K562 (cell line): ENCODE results near the gene TRNP1. TPM values are rescaled to one million over a fixed set of nuclear protein-coding genes. Genes with fewer than 3 reads are reported as not detected.
A peak's percentile ranks its signal among the peaks of the same experiment; 100 is the strongest.

Experiments used
- CUX1 ChIP-seq: fragments of 200-800 bp; sonication (Bioruptor generic); IDR thresholded peaks from 2 replicates; pipeline ENCODE4 v1.6.1; 2016; ENCODE audit warnings: missing genetic modification characterization, missing compliant biosample characterization
- FOXM1 ChIP-seq, 2 experiments: fragments of 450-650 bp in 1 of 2; sonication (generic) in 1 of 2; formaldehyde crosslinking in 1 of 2; IDR thresholded peaks; 2 replicates each; pipeline versions ENCODE4 v1.6.1 to v1.9.0; 2017 to 2022; ENCODE audit warnings: low read depth in 2 of 2, mild to moderate bottlenecking in 2 of 2, missing genetic modification reagents in 1 of 2, moderate library complexity in 1 of 2
- GABPA ChIP-seq: fragments of 200-800 bp; sonication (Bioruptor generic); conservative IDR thresholded peaks from 2 replicates; pipeline ENCODE4 v1.6.1; 2016; ENCODE audit warnings: low read depth, missing genetic modification characterization, missing compliant biosample characterization
- HDAC1 ChIP-seq, 2 experiments: fragments of 450-650 bp; IDR thresholded peaks; 2 replicates each; pipeline ENCODE4 v1.6.1; 2016 to 2017; ENCODE audit warnings: inconsistent platforms in 1 of 2, mild to moderate bottlenecking in 1 of 2, moderate library complexity in 1 of 2
- KDM2B ChIP-seq: fragments of 250-450 bp; sonication (Bioruptor Pico); IDR thresholded peaks from 2 replicates; pipeline ENCODE4 v1.8.0; 2021; ENCODE audit warnings: mild to moderate bottlenecking, moderate library complexity
- MAFK ChIP-seq: IDR thresholded peaks from 2 replicates; pipeline ENCODE4 v1.6.1; 2011; ENCODE audit warnings: low read length, improper control_type of control experiment
- MYNN ChIP-seq, 2 experiments: sonication (generic); formaldehyde crosslinking in 1 of 2; IDR thresholded peaks; 2 replicates each; pipeline versions ENCODE4 v1.5.0 to v1.6.1; 2016 to 2020; ENCODE audit warnings: antibody characterized with exemption in 1 of 2, missing genetic modification reagents in 1 of 2
- SIN3A ChIP-seq, 2 experiments: fragments of 150-350 bp in 1 of 2; IDR thresholded peaks; 2 replicates each; pipeline ENCODE4 v1.6.1; 2011 to 2016; ENCODE audit warnings: borderline replicate concordance in 2 of 2, low read depth in 2 of 2, low read length in 2 of 2, mild to moderate bottlenecking in 2 of 2, moderate library complexity in 2 of 2; ENCODE audit not compliant: control insufficient read depth in 1 of 2
- TAF7 ChIP-seq: fragments of 450-650 bp; IDR thresholded peaks from 2 replicates; pipeline ENCODE4 v1.6.1; 2016; ENCODE audit warnings: missing genetic modification characterization, missing compliant biosample characterization
- U2AF2 ChIP-seq: fragments of 200-400 bp; formaldehyde crosslinking; optimal IDR thresholded peaks from 2 replicates; pipeline ENCODE3; 2017; ENCODE audit warnings: low read depth, mild to moderate bottlenecking, low read length
- polyA plus RNA-seq, 8 experiments: library from polyadenylated mRNA; depleted of rRNA in 4 of 8; stranded (reverse) in 5 of 8; unstranded in 3 of 8; fragments of >200 nt; fragmentation: Nextera tagmentation in 2 of 8; fragmentation: Illumina TruSeq in 1 of 8; extraction: Ambion mirVana in 2 of 8; extraction: Trizol in 1 of 8; gene quantifications; 2 replicates each; pipeline versions ENCODE4 v1.2.1 to v1.2.3, GENCODE V29; 2011 to 2014; ENCODE audit warnings: inconsistent platforms in 1 of 8, missing spikeins in 1 of 8
- total RNA-seq, 7 experiments: library from RNA; depleted of rRNA in 6 of 7; stranded (reverse); fragments of >200 nt in 6 of 7; fragmentation: Illumina TruSeq in 2 of 7; extraction: Trizol in 2 of 7; gene quantifications; 2 replicates each; pipeline versions ENCODE4 v1.2.1 to v1.2.3, GENCODE V29; 2011 to 2021; ENCODE audit warnings: low replicate concordance in 1 of 7

The TRNP1 gene
- total and polyA plus RNA-seq, 9 of the 15 experiments (the other 6 are each of a cell fraction or from before 2014, with no cell fraction given) = 0.03 to 1.3 (median 0.95) TPM

DNA sequence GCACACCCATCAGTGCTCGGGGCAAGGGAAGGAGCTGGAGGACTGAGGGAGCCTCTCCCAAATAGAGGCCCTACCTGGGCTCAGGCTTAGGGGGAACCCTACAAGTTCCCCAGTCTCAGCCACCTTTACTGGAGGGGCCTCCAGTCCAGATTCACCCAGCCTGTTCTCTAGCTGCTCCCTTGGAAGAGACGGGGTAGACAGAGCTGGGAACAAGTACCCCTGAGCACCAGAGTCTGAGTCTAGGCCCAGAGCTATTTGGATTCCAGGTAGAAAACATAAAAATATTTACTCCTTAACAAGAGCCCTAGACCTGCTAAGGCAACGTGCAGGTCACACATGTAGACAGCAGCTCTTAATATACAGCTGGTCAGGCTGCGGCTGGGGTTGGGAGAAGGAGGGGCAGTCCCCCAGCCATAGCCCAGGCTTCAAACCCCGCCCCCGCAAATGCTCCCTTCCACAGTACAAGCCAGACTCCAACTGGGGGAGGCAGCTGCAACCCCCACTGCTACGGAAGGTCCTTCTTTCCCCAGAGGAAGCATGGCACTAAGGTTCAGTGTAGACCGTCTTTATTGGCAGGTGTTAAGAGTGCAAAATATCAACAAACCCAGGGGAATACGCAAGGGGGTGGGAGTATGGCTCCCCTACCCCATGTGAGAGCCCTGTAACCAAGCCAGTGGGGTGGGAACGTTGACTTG, 11.1 kb downstream of the TRNP1 start (continued):
- TF ChIP-seq HDAC1 (IDR thresholded peaks at IDR 0.05) = peak in 1 of 2 experiments; percentile 33; a peak in 1 of 4 replicates
- no peak for TF ChIP-seq TAF7
- no peak for TF ChIP-seq U2AF2
- TF ChIP-seq CUX1 (CRISPR knock-in tag) = no peak
- TF ChIP-seq MYNN (IDR thresholded peaks at IDR 0.05) = peak; percentile 93; the same call in 1 of the 2 replicates
- TF ChIP-seq MYNN (CRISPR knock-in tag; IDR thresholded peaks at IDR 0.05) = no peak
- TF ChIP-seq FOXM1 (IDR thresholded peaks at IDR 0.05; ENCODE audit: low read depth) = no peak
- no peak for TF ChIP-seq FOXM1 (CRISPR knock-in tag; IDR thresholded peaks at IDR 0.05; ENCODE audit: low read depth)
- no peak for TF ChIP-seq GABPA (tag)
- TF ChIP-seq SIN3A (IDR thresholded peaks at IDR 0.05; ENCODE audit: borderline replicate concordance in 2 of 2, control insufficient read depth in 1 of 2, low read depth in 2 of 2, low read length in 2 of 2) = peak in 1 of 2 experiments; percentile 63; a peak in 1 of 4 replicates
- TF ChIP-seq KDM2B (CRISPR knock-in tag) = no peak
- no peak for TF ChIP-seq MAFK
- TF ChIP-seq, all 486 proteins: peak for 21
